Stimulated activated CD4-positive, alpha-beta T cell treated with anti-CD3 and anti-CD28 coated beads, Interleukin-4, amount 100 ng/mL, for 4 hours (primary cell): ENCODE results near the gene TRPC4.

ENCODE experiments used
- DNase-seq, 2 experiments: peaks; one replicate each; pipeline ENCODE4 v3.0.0-alpha.2; 2020

Gene TRPC4

GRCh38 chr13:37715606-37716015 is 154.0 kb downstream of the TRPC4 start:
- no peak for DNase-seq

- DNase-seq, result no peak
Observed at GRCh38 chr13:37709318-37709717, 160.3 kb downstream of the TRPC4 start.

- no peak for DNase-seq
Observed at GRCh38 chr13:37707739-37708500, 161.7 kb downstream of the TRPC4 start.

- DNase-seq, result no peak
Observed at GRCh38 chr13:37706041-37706440, 163.5 kb downstream of the TRPC4 start.

- no peak for DNase-seq
Observed at GRCh38 chr13:37701972-37702371, 167.6 kb downstream of the TRPC4 start.

GRCh38 chr13:37701306-37701705 is 168.3 kb downstream of the TRPC4 start:
- DNase-seq, result no peak

- DNase-seq, result no peak
Observed at GRCh38 chr13:37700887-37701286, 168.7 kb downstream of the TRPC4 start.

- no peak for DNase-seq
Observed at GRCh38 chr13:37695200-37695599, 174.4 kb downstream of the TRPC4 start.

- no peak for DNase-seq
Observed at GRCh38 chr13:37690361-37690760, 179.2 kb downstream of the TRPC4 start.

- no peak for DNase-seq
Observed at GRCh38 chr13:37686501-37686900, 183.1 kb downstream of the TRPC4 start.

- DNase-seq, result no peak
Observed at GRCh38 chr13:37685206-37685605, 184.4 kb downstream of the TRPC4 start.

GRCh38 chr13:37682496-37682895 is 187.1 kb downstream of the TRPC4 start:
- DNase-seq, result no peak

GRCh38 chr13:37681281-37682032 is 188.1 kb downstream of the TRPC4 start:
- no peak for DNase-seq

- no peak for DNase-seq
Observed at GRCh38 chr13:37680137-37680536, 189.4 kb downstream of the TRPC4 start.

- no peak for DNase-seq
Observed at GRCh38 chr13:37679043-37679442, 190.5 kb downstream of the TRPC4 start.

GRCh38 chr13:37669845-37670244 is 199.7 kb downstream of the TRPC4 start:
- no peak for DNase-seq

- DNase-seq, result no peak
Observed at GRCh38 chr13:37667702-37668101, 201.9 kb downstream of the TRPC4 start.

- no peak for DNase-seq
Observed at GRCh38 chr13:37666036-37666435, 203.5 kb downstream of the TRPC4 start.

- DNase-seq, result no peak
Observed at GRCh38 chr13:37665420-37665819, 204.2 kb downstream of the TRPC4 start.

GRCh38 chr13:37663724-37664123 is 205.8 kb downstream of the TRPC4 start:
- no peak for DNase-seq

GRCh38 chr13:37662624-37663023 is 206.9 kb downstream of the TRPC4 start:
- DNase-seq, result no peak

- no peak for DNase-seq
Observed at GRCh38 chr13:37657956-37658355, 211.6 kb downstream of the TRPC4 start.

GRCh38 chr13:37657134-37657533 is 212.4 kb downstream of the TRPC4 start:
- DNase-seq, result no peak

- no peak for DNase-seq
Observed at GRCh38 chr13:37656247-37656940, 213.2 kb downstream of the TRPC4 start.
